HCEC 1CT (cell line): ENCODE measurements around the gene LRRC47.

ENCODE experiments used
- DNase-seq: peaks from one replicate; pipeline ENCODE4 v3.0.0-alpha.2; 2017

Gene LRRC47

DNA sequence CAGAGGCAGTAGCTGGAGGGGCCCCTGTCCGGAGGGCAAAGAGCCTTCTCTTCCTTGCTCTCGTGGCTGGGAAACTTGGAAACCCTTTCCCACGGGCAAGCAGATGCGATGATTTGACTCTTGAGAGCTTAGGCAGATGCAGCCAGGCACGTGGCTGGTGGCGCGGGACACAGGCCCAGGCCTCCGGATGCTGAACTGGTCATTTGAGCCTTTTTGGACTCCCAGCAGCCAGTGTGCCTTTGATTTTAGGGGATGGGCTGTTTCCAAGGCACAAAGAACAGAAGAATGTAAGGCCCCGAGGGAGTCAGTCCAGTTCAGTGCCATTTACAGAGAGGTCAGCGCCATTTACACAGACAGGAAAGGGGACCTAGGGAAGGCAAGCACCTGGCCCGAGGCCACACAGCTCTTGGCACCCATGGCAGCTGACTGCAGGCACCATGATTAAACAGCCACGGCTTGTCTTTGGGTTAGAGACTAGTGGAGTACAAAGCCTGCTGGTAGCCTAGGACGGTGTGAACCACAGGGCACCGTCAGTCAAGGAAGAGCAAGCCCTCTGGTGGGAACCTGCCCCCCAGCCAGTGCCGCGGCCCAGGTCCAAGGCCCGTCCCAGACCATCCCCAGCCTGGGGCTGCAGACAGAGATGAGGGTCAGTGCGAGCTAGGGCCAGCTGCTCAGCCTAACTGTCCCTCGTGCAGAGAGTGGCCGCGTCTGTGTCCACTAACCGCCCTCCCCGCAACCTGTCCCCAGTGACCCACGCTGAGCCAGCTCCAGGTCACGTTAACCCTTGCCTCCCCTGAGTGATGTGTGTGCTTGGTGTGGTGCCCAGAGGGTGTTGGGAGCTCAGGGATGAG lies 64.5 kb downstream of the LRRC47 start:
- no peak for DNase-seq

DNA sequence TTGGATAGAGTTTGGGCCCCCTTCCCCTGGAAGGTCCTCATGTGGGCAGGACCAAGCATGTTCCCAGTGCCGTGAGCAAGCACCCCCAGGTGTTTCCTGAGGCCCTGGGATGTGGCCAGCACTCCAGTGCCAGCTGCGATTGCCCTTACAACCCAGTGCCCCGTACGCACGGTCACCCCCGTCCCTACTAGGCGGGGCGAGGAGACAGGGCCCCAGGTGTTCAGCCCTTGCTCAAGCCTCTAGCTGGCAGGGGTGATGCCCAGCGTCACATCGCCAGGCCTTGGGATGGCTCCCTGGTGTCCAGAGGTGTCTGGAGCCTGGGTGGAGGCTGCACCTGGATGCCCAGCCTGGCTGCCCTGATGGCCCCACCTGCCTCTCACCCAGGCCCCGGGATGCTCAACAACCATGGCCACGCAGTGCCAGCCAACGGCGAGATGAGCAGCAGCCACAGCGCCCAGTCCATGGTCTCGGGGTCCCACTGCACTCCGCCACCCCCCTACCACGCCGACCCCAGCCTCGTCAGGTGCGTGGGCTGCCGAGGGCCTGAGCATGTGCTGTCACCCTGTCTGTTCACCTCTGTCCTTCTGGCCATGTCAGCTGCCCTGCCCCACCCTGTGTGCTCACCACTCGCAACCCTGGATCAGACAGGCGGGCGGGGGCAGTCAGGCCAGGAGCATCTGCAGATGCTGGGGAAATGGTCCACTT lies 65.6 kb downstream of the LRRC47 start:
- DNase-seq: no peak

DNA sequence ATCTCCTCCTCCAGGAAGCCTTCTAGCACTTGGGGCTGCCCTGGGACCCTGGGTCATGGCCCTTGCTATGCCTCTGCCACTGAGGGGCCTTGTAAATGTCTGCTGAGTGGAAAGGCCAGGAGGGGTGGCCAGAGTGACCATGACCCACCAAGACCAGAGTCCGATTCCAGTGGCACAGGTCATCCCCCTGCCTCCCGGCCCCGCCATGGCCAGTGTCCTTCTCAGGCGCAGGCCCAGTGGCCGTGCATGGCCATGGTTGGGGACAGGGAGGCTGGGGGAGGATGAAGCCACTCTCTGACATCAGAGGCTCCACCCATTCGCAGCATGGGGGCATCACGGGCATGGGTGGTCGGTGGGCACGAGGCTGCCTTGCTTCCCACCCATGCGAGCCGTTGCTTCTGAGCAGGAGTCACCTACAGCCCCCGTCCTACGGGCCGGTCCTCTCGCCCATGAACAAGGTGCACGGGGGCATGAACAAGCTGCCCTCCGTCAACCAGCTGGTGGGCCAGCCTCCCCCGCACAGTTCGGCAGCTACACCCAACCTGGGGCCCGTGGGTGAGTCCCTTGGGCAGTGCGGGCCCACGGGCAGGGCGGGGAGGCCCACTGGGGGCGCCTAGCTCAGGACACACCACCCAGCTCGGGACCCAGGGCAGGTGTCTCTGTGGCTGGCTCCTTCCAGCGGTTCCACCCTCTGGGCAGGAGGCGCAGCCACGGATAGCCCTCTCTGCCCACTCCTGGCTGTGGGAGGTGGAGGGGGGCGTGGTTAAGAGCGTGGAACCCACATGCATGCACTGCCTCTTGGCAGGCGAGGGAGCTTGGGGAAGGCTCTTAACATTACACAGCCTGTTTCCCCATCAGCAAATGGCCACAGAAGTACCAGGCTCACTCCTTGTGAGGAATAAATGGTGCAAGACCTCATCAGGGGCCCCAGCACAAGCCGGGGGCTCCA lies 66.4 kb downstream of the LRRC47 start:
- DNase-seq: no peak
